Neuron (in vitro differentiated cells): ENCODE data around the gene KRTAP10-12.
"Not testable (repeated sequence)": the region's sequence is repeated elsewhere in the genome, so short reads cannot be mapped to it uniquely, and the experiment has no call there.

Experiments
- H2AFZ ChIP-seq: one replicate; pipeline ENCODE4 v1.6.1; 2013; ENCODE audit warnings: low read depth, mild to moderate bottlenecking, inconsistent platforms, low read length, moderate library complexity
- H3K27me3 ChIP-seq: one replicate; pipeline ENCODE4 v1.6.1; 2013; ENCODE audit warnings: low read length; ENCODE audit not compliant: insufficient read depth
- H3K36me3 ChIP-seq: one replicate; pipeline ENCODE4 v1.6.1; 2013; ENCODE audit warnings: low read length; ENCODE audit not compliant: insufficient read depth
- H3K4me1 ChIP-seq: one replicate; pipeline ENCODE4 v1.6.1; 2013; ENCODE audit warnings: low read length; ENCODE audit not compliant: insufficient read depth
- H3K4me3 ChIP-seq: 2 replicates; pipeline ENCODE4 v1.5.1; 2013; ENCODE audit warnings: mild to moderate bottlenecking, low read length, moderate library complexity
- H3K9me3 ChIP-seq: one replicate; pipeline ENCODE4 v1.6.1; 2013; ENCODE audit warnings: low read length

KRTAP10-12 gene

GRCh38 chr21:44657635-44658540, 39.1 kb upstream of the KRTAP10-12 start, which contains the start of gene KRTAP12-3:
Gene KRTAP12-3 (plus strand): TSS chr21:44657932. CDS start chr21:44657980, 48 bp downstream.
- Histone ChIP-seq H3K9me3 (no peaks in the 10 kb centered on the region), H2AFZ (no peak within 1 kb of the TSS), H3K4me3 (no peak within 1 kb of the TSS), H3K27me3 (no peaks in the 10 kb centered on the region), H3K4me1 (no peaks in the 10 kb centered on the region), H3K36me3 (no peaks in the 10 kb centered on the region)

- Histone ChIP-seq H3K4me1 (no peaks in the 10 kb centered on the region), H3K36me3 (no peaks in the 10 kb centered on the region), H3K9me3 (no peaks in the 10 kb centered on the region), H3K4me3 (no peak overlapping the region), H2AFZ (no peak overlapping the region), H3K27me3 (no peaks in the 10 kb centered on the region)
Measured at GRCh38 chr21:44658541-44658910, 38.4 kb upstream of the KRTAP10-12 start.

- Histone ChIP-seq H3K4me1 (no peaks in the 10 kb centered on the region), H3K27me3 (no peaks in the 10 kb centered on the region), H3K9me3 (no peaks in the 10 kb centered on the region), H2AFZ (no peak overlapping the region), H3K36me3 (no peaks in the 10 kb centered on the region), H3K4me3 (no peak overlapping the region)
Measured at GRCh38 chr21:44658913-44659595, 37.9 kb upstream of the KRTAP10-12 start.

DNA sequence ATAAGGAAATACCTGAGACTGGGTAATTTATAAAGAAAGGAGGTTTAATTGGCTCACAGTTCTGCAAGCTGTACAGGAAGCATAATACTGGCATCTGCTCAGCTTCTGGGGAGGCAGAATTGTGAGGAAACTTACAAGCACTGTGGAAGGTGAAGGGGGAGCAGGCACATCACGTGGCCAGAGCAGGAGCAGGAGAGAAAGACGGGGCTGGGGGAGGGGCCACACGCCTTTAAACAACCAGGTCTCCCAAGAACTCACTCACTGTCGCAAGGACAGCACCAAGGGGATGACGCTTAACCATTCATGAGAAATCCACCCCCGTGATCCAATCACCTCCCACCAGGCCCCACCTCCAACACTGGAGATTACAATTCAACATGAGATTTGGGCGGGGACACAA, 35.4 kb upstream of the KRTAP10-12 start:
- H3K36me3 ChIP-seq, H3K4me3 ChIP-seq, H2AFZ ChIP-seq, H3K9me3 ChIP-seq, H3K4me1 ChIP-seq, H3K27me3 ChIP-seq: not testable (repeated sequence)

- Histone ChIP-seq H3K36me3 (no peaks in the 10 kb centered on the region), H3K9me3 (peaks cover 2% of the 10 kb centered on the region), H3K27me3 (no peaks in the 10 kb centered on the region), H3K4me1 (no peaks in the 10 kb centered on the region), H2AFZ (no peak overlapping the region), H3K4me3 (no peak overlapping the region)
Measured at GRCh38 chr21:44664691-44665090, 32.3 kb upstream of the KRTAP10-12 start.

- Histone ChIP-seq H3K4me3 (no peak within 1 kb of the TSS), H3K4me1 (no peaks in the 10 kb centered on the region), H3K9me3 (peaks cover 6% of the 10 kb centered on the region)
Measured at GRCh38 chr21:44666401-44667320, 30.3 kb upstream of the KRTAP10-12 start, which contains the start of gene KRTAP12-2. Gene KRTAP12-2 (minus strand): TSS chr21:44666927. CDS start chr21:44666886, 41 bp downstream.

DNA sequence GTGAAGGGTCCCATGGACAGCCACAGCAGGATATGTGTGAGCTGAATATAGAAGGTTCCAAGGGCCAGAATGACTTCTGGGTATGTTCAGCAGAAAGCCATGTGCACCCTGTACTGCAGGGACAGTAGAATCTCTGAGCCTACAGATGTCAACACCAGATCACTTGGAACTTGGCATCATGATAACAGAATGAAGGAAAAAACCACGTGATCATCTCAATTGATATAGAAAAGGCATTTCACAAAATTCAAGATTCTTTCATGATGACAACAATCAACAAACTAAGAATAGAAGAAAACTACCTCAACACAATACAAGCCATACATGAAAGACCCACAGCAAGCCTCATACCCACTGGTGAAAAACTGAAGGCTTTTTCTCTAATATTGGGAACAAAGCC, 29.4 kb upstream of the KRTAP10-12 start:
- Histone ChIP-seq H3K4me1 (no peaks in the 10 kb centered on the region), H3K4me3 (no peak overlapping the region), H3K9me3 (peaks cover 8% of the 10 kb centered on the region), H2AFZ (no peak overlapping the region), H3K27me3 (no peaks in the 10 kb centered on the region), H3K36me3 (no peaks in the 10 kb centered on the region)

More at GRCh38 chr21:44666401-44667320, 30.3 kb upstream of the KRTAP10-12 start, which contains the start of gene KRTAP12-2:
- Histone ChIP-seq H2AFZ (no peak within 1 kb of the TSS), H3K27me3 (no peaks in the 10 kb centered on the region), H3K36me3 (no peaks in the 10 kb centered on the region)

- no peaks in the 10 kb centered on the region for H3K4me1 ChIP-seq
- H3K36me3 ChIP-seq: no peaks in the 10 kb centered on the region
- H3K9me3 ChIP-seq: peaks cover 8% of the 10 kb centered on the region
- no peak overlapping the region for H2AFZ ChIP-seq
- no peak overlapping the region for H3K4me3 ChIP-seq
- no peaks in the 10 kb centered on the region for H3K27me3 ChIP-seq
Measured at GRCh38 chr21:44670642-44671432, 26.1 kb upstream of the KRTAP10-12 start.

DNA sequence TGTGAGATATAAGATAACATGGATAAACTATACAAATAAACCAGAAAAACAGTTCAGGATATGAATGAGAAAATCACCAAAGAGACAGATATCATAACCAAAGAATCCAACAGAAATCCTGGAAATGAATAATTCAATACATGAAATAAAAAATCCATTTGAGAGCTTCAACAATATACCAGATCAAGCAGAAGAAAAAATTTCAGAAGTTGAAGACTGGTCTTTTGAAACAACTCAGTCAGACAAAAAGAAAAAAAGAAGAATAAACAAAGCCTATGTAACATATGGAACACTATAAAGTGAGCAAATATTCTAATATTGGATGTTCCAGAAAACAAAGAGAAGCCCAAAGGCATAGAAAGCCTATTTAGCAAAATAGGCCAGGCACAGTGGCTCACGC, 25.1 kb upstream of the KRTAP10-12 start:
- Histone ChIP-seq H2AFZ (no peak overlapping the region), H3K4me1 (no peaks in the 10 kb centered on the region), H3K4me3 (no peak overlapping the region), H3K9me3 (peaks cover 8% of the 10 kb centered on the region), H3K36me3 (no peaks in the 10 kb centered on the region), H3K27me3 (peaks cover 1% of the 10 kb centered on the region)

DNA sequence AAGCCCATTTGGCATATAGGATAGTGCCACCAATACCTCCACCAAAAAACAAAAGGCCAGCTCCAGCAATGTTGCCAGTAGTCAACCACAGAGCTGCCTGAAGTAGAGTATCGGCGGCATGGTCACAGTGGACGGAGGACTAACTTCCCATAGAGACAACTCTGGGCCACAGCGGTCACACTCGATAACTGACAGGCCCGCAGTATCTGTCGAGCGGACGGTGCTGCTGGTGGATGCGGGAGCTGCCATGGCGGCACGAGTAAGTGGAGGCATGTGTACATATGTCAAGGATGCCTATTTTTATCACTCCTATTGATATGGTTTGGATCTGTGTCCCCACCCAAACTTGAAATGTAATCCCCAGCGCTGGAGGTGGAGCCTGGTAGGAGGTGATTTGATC, 19.1 kb upstream of the KRTAP10-12 start:
- Histone ChIP-seq H2AFZ (no peak overlapping the region), H3K27me3 (peaks cover 8% of the 10 kb centered on the region), H3K4me3 (no peak overlapping the region), H3K36me3 (no peaks in the 10 kb centered on the region), H3K9me3 (no peaks in the 10 kb centered on the region), H3K4me1 (no peaks in the 10 kb centered on the region)

GRCh38 chr21:44681152-44681551, 15.8 kb upstream of the KRTAP10-12 start:
- Histone ChIP-seq H3K4me1 (peaks cover 1% of the 10 kb centered on the region), H3K4me3 (no peak overlapping the region), H3K27me3 (peaks cover 10% of the 10 kb centered on the region), H3K36me3 (no peaks in the 10 kb centered on the region), H3K9me3 (peaks cover 2% of the 10 kb centered on the region), H2AFZ (no peak overlapping the region)
